Esophagus (tissue), 2 donors: ENCODE results near the gene MPI. TPM values are rescaled to one million over a fixed set of nuclear protein-coding genes. Genes with fewer than 3 reads are reported as not detected.
A peak's percentile ranks its signal among the peaks of the same experiment; 100 is the strongest.

Source experiments
- H3K27ac ChIP-seq, 2 donors: one replicate each; pipeline ENCODE4 v1.5.1; 2013; ENCODE audit warnings: low read depth in 2 of 2, mild to moderate bottlenecking in 2 of 2, inconsistent platforms in 1 of 2, low read length in 1 of 2, moderate library complexity in 1 of 2
- H3K27me3 ChIP-seq, 2 donors: one replicate each; pipeline ENCODE4 v1.6.1; 2013; ENCODE audit warnings: low read length in 2 of 2, control low read depth in 1 of 2, mild to moderate bottlenecking in 1 of 2; ENCODE audit not compliant: insufficient read depth in 2 of 2, control insufficient read depth in 1 of 2
- H3K36me3 ChIP-seq, 2 donors: one replicate each; pipeline ENCODE4 v1.6.1; 2013; ENCODE audit warnings: low read length in 1 of 2; ENCODE audit not compliant: control insufficient read depth in 2 of 2, insufficient read depth in 2 of 2
- H3K4me1 ChIP-seq, 2 donors: one replicate each; pipeline ENCODE4 v1.6.1; 2013; ENCODE audit warnings: low read length in 1 of 2; ENCODE audit not compliant: control insufficient read depth in 2 of 2, insufficient read depth in 2 of 2
- H3K4me3 ChIP-seq, 2 donors: one replicate each; pipeline ENCODE4 v1.5.1; 2013; ENCODE audit warnings: low read length in 2 of 2, mild to moderate bottlenecking in 2 of 2, low read depth in 1 of 2, moderate library complexity in 1 of 2
- H3K9me3 ChIP-seq, 2 donors: one replicate each; pipeline ENCODE4 v1.6.1; 2013; ENCODE audit warnings: mild to moderate bottlenecking in 2 of 2, low read depth in 1 of 2, low read length in 1 of 2, moderate library complexity in 1 of 2; ENCODE audit not compliant: control insufficient read depth in 2 of 2, insufficient read depth in 1 of 2
- WGBS, 2 donors: extraction: QIAGEN DNeasy Blood & Tissue Kit; methylation state at CpG; one replicate each; pipeline ENCODE4 v1.1.7; 2013; 5-methylcytosine and 5-hydroxymethylcytosine counted together
- polyA plus RNA-seq, 2 donors: library from polyadenylated mRNA; stranded (reverse); fragments of 200-250 nt; gene quantifications; one replicate each; pipeline ENCODE4 v1.2.3, GENCODE V29; 2013
- donor health status: healthy with polysubstance abuse.
- donor health status: Bipolar disorder and iron deficiency.

Gene MPI
- polyA plus RNA-seq, 2 donors, result 26.5 to 27.4 TPM

GRCh38 chr15:74858369-74858740 lies 31.5 kb upstream of the MPI start:
- 76 to 86% methylated on average over 4 of the region's 4 CpGs for WGBS, 2 donors
- H3K27me3 ChIP-seq, result no peaks in the 10 kb centered on the region
- peaks cover 0 to 5% of the 10 kb centered on the region in 2 donors for H3K4me1 ChIP-seq
- no peak overlapping the region for H3K4me3 ChIP-seq
- H3K9me3 ChIP-seq, result no peaks in the 10 kb centered on the region
- H3K27ac ChIP-seq, result no peak overlapping the region
- peaks cover 7 to 8% of the 10 kb centered on the region in 2 donors for H3K36me3 ChIP-seq

GRCh38 chr15:74863239-74864056 lies 26.4 kb upstream of the MPI start:
- peak overlapping the region; percentile 14 to 83 for H3K27ac ChIP-seq
- peaks cover 0 to 2% of the 10 kb centered on the region in 2 donors for H3K36me3 ChIP-seq
- no peak overlapping the region for H3K4me3 ChIP-seq
- H3K27me3 ChIP-seq, result no peaks in the 10 kb centered on the region
- H3K9me3 ChIP-seq, result no peaks in the 10 kb centered on the region
- peaks cover 0 to 22% of the 10 kb centered on the region in 2 donors for H3K4me1 ChIP-seq
- 69 to 70% methylated on average over 11 of the region's 11 CpGs for WGBS, 2 donors

- Histone ChIP-seq H3K27me3 (no peaks in the 10 kb centered on the region), H3K9me3 (no peaks in the 10 kb centered on the region), H3K4me3 (no peak overlapping the region), H3K4me1 (peaks cover 0 to 20% of the 10 kb centered on the region in 2 donors), H3K27ac (peak overlapping the region; percentile 64 to 91), H3K36me3 (peaks cover 0 to 2% of the 10 kb centered on the region in 2 donors)
- WGBS, 2 donors, result 80 to 89% methylated on average over 6 of the region's 6 CpGs
Observed at GRCh38 chr15:74864296-74864695, 25.5 kb upstream of the MPI start.

GRCh38 chr15:74865316-74865715 lies 24.5 kb upstream of the MPI start:
- peak overlapping the region; percentile 84 to 91 for H3K27ac ChIP-seq
- whole genome bisulfite sequencing, 2 donors, result 63 to 71% methylated on average over 2 of the region's 2 CpGs

GRCh38 chr15:74866090-74866489 lies 23.8 kb upstream of the MPI start:
- H3K27ac ChIP-seq, result peak overlapping the region; percentile 84 to 95
- WGBS, 2 donors, result 43 to 57% methylated on average over 6 of the region's 6 CpGs

More at GRCh38 chr15:74865316-74865715, 24.5 kb upstream of the MPI start:
- H3K4me3 ChIP-seq, result no peak overlapping the region
- peaks cover 4 to 24% of the 10 kb centered on the region in 2 donors for H3K4me1 ChIP-seq
- H3K9me3 ChIP-seq, result no peaks in the 10 kb centered on the region
- no peaks in the 10 kb centered on the region for H3K27me3 ChIP-seq
- peaks cover 0 to 2% of the 10 kb centered on the region in 2 donors for H3K36me3 ChIP-seq

GRCh38 chr15:74867466-74868038 lies 22.3 kb upstream of the MPI start:
- Histone ChIP-seq H3K27me3 (no peaks in the 10 kb centered on the region), H3K36me3 (peaks cover 0 to 2% of the 10 kb centered on the region in 2 donors), H3K27ac (peak overlapping the region; percentile 80 to 95), H3K4me3 (no peak overlapping the region), H3K4me1 (peaks cover 4 to 22% of the 10 kb centered on the region in 2 donors), H3K9me3 (no peaks in the 10 kb centered on the region)
- WGBS, 2 donors, result 24 to 47% methylated on average over 1 of the region's 1 CpG

More at GRCh38 chr15:74866090-74866489, 23.8 kb upstream of the MPI start:
- no peak overlapping the region for H3K4me3 ChIP-seq
- H3K36me3 ChIP-seq, result peaks cover 0 to 2% of the 10 kb centered on the region in 2 donors
- H3K9me3 ChIP-seq, result no peaks in the 10 kb centered on the region
- no peaks in the 10 kb centered on the region for H3K27me3 ChIP-seq
- H3K4me1 ChIP-seq, result peaks cover 4 to 24% of the 10 kb centered on the region in 2 donors

- no peak overlapping the region for H3K4me3 ChIP-seq
- peaks cover 4 to 22% of the 10 kb centered on the region in 2 donors for H3K4me1 ChIP-seq
- 52 to 60% methylated on average over 6 of the region's 6 CpGs for WGBS, 2 donors
- H3K9me3 ChIP-seq, result no peaks in the 10 kb centered on the region
- H3K27ac ChIP-seq, result peak overlapping the region; percentile 80 to 95
- peaks cover 0 to 2% of the 10 kb centered on the region in 2 donors for H3K36me3 ChIP-seq
- no peaks in the 10 kb centered on the region for H3K27me3 ChIP-seq
Observed at GRCh38 chr15:74868059-74868458, 21.8 kb upstream of the MPI start.

- H3K4me3 ChIP-seq, result no peak overlapping the region
- H3K36me3 ChIP-seq, result peaks cover 0 to 2% of the 10 kb centered on the region in 2 donors
- H3K27ac ChIP-seq, result peak overlapping the region; percentile 93 to 97
- H3K27me3 ChIP-seq, result no peaks in the 10 kb centered on the region
- no peaks in the 10 kb centered on the region for H3K9me3 ChIP-seq
- H3K4me1 ChIP-seq, result peaks cover 4 to 21% of the 10 kb centered on the region in 2 donors
Observed at GRCh38 chr15:74869372-74869725, 20.5 kb upstream of the MPI start.

- Histone ChIP-seq H3K27me3 (no peaks in the 10 kb centered on the region), H3K4me1 (peaks cover 4 to 18% of the 10 kb centered on the region in 2 donors), H3K36me3 (peaks cover 0 to 2% of the 10 kb centered on the region in 2 donors), H3K27ac (peak overlapping the region; percentile 93 to 97), H3K4me3 (no peak overlapping the region), H3K9me3 (no peaks in the 10 kb centered on the region)
- 17 to 22% methylated on average over 6 of the region's 6 CpGs for WGBS, 2 donors
Observed at GRCh38 chr15:74869726-74870407, 20.0 kb upstream of the MPI start.
